IPS-20b (cell line): ENCODE data around the gene TNFRSF21.

Experiments used
- H3K27ac ChIP-seq: one replicate; pipeline ENCODE4 v1.5.1; 2013; ENCODE audit warnings: low read length
- H3K27me3 ChIP-seq: 2 replicates; pipeline ENCODE4 v1.6.1; 2013; ENCODE audit warnings: mild to moderate bottlenecking, low read length, inconsistent platforms; ENCODE audit not compliant: insufficient read depth
- H3K36me3 ChIP-seq: 2 replicates; pipeline ENCODE4 v1.6.1; 2013; ENCODE audit warnings: low read depth, mild to moderate bottlenecking, inconsistent platforms, low read length, moderate library complexity; ENCODE audit not compliant: insufficient read depth
- H3K4me1 ChIP-seq: 2 replicates; pipeline ENCODE4 v1.6.1; 2013; ENCODE audit warnings: mild to moderate bottlenecking, control low read depth, inconsistent platforms, low read length, moderate library complexity; ENCODE audit not compliant: insufficient read depth
- H3K4me3 ChIP-seq: 2 replicates; pipeline ENCODE4 v1.5.1; 2013; ENCODE audit warnings: mild to moderate bottlenecking, low read length, inconsistent platforms
- H3K9ac ChIP-seq: 2 replicates; pipeline ENCODE4 v1.6.1; 2013; ENCODE audit warnings: low read depth, mild to moderate bottlenecking, inconsistent platforms, low read length, moderate library complexity
- H3K9me3 ChIP-seq: 2 replicates; pipeline ENCODE4 v1.6.1; 2013; ENCODE audit warnings: mild to moderate bottlenecking, low read depth, low read length, inconsistent platforms; ENCODE audit not compliant: insufficient read depth

TNFRSF21 gene

GRCh38 chr6:47200536-47201334, 109.0 kb downstream of the TNFRSF21 start:
- no peak overlapping the region for H3K27ac ChIP-seq
- no peaks in the 10 kb centered on the region for H3K36me3 ChIP-seq
- H3K4me3 ChIP-seq, result no peak overlapping the region
- H3K4me1 ChIP-seq, result no peaks in the 10 kb centered on the region
- H3K9me3 ChIP-seq, result no peaks in the 10 kb centered on the region
- no peaks in the 10 kb centered on the region for H3K27me3 ChIP-seq
- H3K9ac ChIP-seq, result no peak overlapping the region

DNA sequence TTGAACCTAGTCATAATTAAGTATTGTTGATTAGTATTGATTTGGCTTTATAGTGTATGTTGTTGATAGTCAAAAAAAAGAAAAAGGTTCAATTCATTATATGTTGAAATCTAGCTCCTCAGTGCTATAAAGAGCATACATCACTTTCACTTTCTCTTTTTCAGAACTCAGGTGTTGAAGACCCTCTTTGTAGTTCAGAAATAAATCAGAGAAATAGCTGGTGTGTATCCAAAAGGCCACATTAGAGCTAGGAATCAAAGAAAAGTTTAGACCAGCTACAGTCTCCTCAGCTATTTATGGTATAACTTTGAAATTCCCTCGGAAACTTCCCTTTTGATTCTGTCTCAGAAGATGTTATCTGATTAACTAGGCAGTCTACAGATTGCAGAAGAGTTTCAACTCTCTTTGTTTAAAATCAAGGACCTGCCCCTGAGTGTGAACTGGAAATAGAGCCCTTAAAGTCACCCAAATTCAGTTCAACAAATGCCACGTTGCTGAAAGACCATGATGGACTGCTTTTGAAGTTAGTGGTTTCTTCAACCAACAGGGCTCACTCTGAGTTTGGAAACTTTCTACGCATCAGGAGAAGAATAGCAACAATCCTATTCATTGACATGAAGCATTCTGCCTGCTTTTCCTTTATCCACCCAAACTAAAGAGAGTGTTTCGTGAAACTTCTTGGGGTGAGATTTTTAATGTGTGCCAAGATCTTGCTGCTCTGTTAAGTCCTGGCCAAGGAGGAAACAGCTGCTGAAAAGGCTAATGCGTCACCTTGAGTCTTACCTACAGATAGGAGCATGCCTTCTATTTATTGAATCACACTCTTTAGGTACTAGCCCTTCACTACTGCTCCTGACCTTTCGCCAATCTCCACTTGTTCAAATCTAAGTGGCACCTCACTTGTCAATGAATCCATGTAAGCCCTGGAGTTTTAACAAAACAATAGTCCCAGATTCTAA, 111.7 kb downstream of the TNFRSF21 start:
- Histone ChIP-seq H3K27ac (no peak overlapping the region), H3K4me1 (no peaks in the 10 kb centered on the region), H3K9me3 (no peaks in the 10 kb centered on the region), H3K4me3 (no peak overlapping the region), H3K36me3 (no peaks in the 10 kb centered on the region), H3K27me3 (no peaks in the 10 kb centered on the region), H3K9ac (no peak overlapping the region)

GRCh38 chr6:47196113-47196512, 113.6 kb downstream of the TNFRSF21 start:
- Histone ChIP-seq H3K4me1 (no peaks in the 10 kb centered on the region), H3K36me3 (no peaks in the 10 kb centered on the region), H3K9me3 (no peaks in the 10 kb centered on the region), H3K9ac (no peak overlapping the region), H3K4me3 (no peak overlapping the region), H3K27ac (no peak overlapping the region), H3K27me3 (no peaks in the 10 kb centered on the region)

GRCh38 chr6:47195011-47195650, 114.6 kb downstream of the TNFRSF21 start:
- no peak overlapping the region for H3K4me3 ChIP-seq
- H3K9ac ChIP-seq, result no peak overlapping the region
- H3K4me1 ChIP-seq, result no peaks in the 10 kb centered on the region
- no peak overlapping the region for H3K27ac ChIP-seq
- H3K9me3 ChIP-seq, result no peaks in the 10 kb centered on the region
- H3K36me3 ChIP-seq, result no peaks in the 10 kb centered on the region
- H3K27me3 ChIP-seq, result no peaks in the 10 kb centered on the region

DNA sequence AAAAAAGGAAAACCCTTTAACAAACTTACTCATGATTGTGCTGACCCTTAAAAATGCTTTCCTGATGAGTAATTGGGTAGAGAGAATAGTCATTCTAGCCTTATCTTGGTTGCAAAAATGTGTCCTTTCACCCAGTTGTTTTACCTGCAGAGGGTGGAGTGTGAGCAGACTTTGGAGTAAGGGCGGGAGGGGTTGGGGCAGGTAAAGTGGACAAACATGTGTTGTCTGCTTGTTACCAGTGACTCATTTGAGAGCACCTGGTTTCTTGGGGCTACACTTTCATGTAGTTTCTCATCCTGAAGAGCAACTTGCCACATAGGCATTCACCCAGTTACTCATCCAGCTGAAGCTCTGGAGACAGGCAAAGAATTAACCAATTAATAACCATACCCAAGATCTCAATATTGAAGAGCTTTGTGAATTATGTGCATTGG, 121.1 kb downstream of the TNFRSF21 start:
- no peak overlapping the region for H3K9ac ChIP-seq
- no peaks in the 10 kb centered on the region for H3K36me3 ChIP-seq
- no peaks in the 10 kb centered on the region for H3K27me3 ChIP-seq
- no peak overlapping the region for H3K4me3 ChIP-seq
- no peaks in the 10 kb centered on the region for H3K4me1 ChIP-seq
- no peak overlapping the region for H3K27ac ChIP-seq
- no peaks in the 10 kb centered on the region for H3K9me3 ChIP-seq

DNA sequence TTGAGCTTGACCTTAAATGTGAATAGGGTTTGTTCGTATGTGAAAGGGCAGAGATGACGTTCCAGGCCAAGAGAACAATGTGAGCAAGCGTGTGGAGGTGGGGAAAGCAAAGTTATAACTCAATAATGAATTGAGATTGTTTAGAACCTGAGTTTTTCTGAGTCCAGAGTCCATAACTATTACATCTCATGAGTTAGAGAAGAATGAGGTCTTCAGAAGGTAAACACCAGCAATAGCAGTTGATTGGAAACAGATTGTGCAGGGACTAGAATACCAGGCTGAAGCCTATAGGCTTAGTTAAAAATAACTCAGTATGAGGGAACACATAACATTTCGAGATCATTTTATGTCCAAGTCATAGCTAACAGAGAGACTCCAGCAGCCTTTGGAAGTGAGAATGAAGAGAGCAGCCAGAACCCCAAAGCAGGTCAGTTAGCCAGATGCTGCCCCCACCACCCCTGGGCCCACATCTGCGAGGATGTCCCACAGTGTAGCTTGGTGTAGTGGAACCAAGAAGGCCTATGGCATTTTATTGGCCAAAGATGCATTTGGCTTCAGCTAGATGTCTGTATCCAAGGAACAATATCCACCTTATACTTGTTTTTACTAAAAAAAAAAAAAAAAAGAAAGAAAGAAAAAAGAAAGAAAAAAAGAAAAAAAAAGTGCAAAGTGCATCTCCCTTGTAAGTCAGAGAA, 121.7 kb downstream of the TNFRSF21 start:
- H3K27ac ChIP-seq, result no peak overlapping the region
- H3K36me3 ChIP-seq, result no peaks in the 10 kb centered on the region
- H3K4me1 ChIP-seq, result no peaks in the 10 kb centered on the region
- H3K9me3 ChIP-seq, result no peaks in the 10 kb centered on the region
- H3K9ac ChIP-seq, result no peak overlapping the region
- H3K27me3 ChIP-seq, result no peaks in the 10 kb centered on the region
- no peak overlapping the region for H3K4me3 ChIP-seq

- no peak overlapping the region for H3K9ac ChIP-seq
- no peak overlapping the region for H3K4me3 ChIP-seq
- H3K27ac ChIP-seq, result no peak overlapping the region
- no peaks in the 10 kb centered on the region for H3K27me3 ChIP-seq
- no peaks in the 10 kb centered on the region for H3K9me3 ChIP-seq
- H3K36me3 ChIP-seq, result no peaks in the 10 kb centered on the region
- no peaks in the 10 kb centered on the region for H3K4me1 ChIP-seq
These were observed 122.6 kb downstream of the TNFRSF21 start for GRCh38 chr6:47187113-47187512.

- Histone ChIP-seq H3K27ac (no peak overlapping the region), H3K4me1 (no peaks in the 10 kb centered on the region)
These were observed 127.3 kb downstream of the TNFRSF21 start for GRCh38 chr6:47182291-47182957.

DNA sequence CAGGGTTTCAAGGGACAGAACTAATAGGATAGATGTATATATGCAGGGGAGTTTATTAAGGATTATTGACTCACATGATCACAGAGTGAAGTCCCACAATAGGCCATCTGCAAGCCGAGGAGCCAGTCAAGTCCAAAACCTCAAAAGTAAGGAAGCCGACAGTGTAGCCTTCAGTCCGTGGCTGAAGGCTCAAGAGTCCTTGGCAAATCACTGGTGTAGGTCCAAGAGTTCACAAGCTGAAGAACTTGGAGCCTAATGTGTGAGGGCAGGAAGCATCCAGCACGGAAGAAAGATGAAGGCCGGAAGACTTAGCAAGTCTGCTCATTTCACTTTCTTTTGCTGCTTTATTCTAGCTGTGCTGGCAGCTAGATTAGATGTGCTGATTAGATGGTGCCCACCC, 128.0 kb downstream of the TNFRSF21 start:
- H3K9me3 ChIP-seq, result no peaks in the 10 kb centered on the region
- no peaks in the 10 kb centered on the region for H3K4me1 ChIP-seq
- no peak overlapping the region for H3K9ac ChIP-seq
- no peak overlapping the region for H3K27ac ChIP-seq
- H3K27me3 ChIP-seq, result no peaks in the 10 kb centered on the region
- H3K4me3 ChIP-seq, result no peak overlapping the region
- no peaks in the 10 kb centered on the region for H3K36me3 ChIP-seq

More at GRCh38 chr6:47182291-47182957, 127.3 kb downstream of the TNFRSF21 start:
- H3K4me3 ChIP-seq, result no peak overlapping the region
- no peaks in the 10 kb centered on the region for H3K36me3 ChIP-seq
- H3K9me3 ChIP-seq, result no peaks in the 10 kb centered on the region
- no peak overlapping the region for H3K9ac ChIP-seq
- no peaks in the 10 kb centered on the region for H3K27me3 ChIP-seq
